Left lung (tissue), 10 donors: ENCODE results near the gene ZNF503. TPM values are rescaled to one million over a fixed set of nuclear protein-coding genes. Genes with fewer than 3 reads are reported as not detected.

Experiments used
- ATAC-seq: fragments of 200-7000 bp; cut with Tn5 transposase; one replicate; pipeline ENCODE4 v1.9.1; 2020; ENCODE audit warnings: moderate library complexity
- DNase-seq, 4 donors: peaks; one replicate each; pipeline ENCODE4 v3.0.0-alpha.2; 2013 to 2020
- H3K27ac ChIP-seq, 2 donors: fragments of 200-600 bp; sonication (generic) in 1 of 2; one replicate each; pipeline versions ENCODE4 v1.5.0 to v1.8.0; 2020 to 2021
- H3K27me3 ChIP-seq, 2 donors: fragments of 200-600 bp; sonication (generic) in 1 of 2; one replicate each; pipeline versions ENCODE4 v1.5.0 to v1.8.0; 2020 to 2021
- H3K36me3 ChIP-seq, 2 donors: fragments of 200-600 bp; sonication (generic) in 1 of 2; one replicate each; pipeline versions ENCODE4 v1.5.0 to v1.8.0; 2020 to 2021
- H3K4me1 ChIP-seq, 2 donors: fragments of 200-600 bp; one replicate each; pipeline ENCODE4 v1.8.0; 2021
- H3K4me3 ChIP-seq, 2 donors: fragments of 200-600 bp; sonication (generic) in 1 of 2; one replicate each; pipeline versions ENCODE4 v1.5.0 to v1.8.0; 2020 to 2021; ENCODE audit warnings: mild to moderate bottlenecking in 1 of 2
- H3K9me3 ChIP-seq, 2 donors: fragments of 200-600 bp; sonication (generic) in 1 of 2; one replicate each; pipeline versions ENCODE4 v1.5.0 to v1.8.0; 2020 to 2021
- intact Hi-C, 2 donors: fragments of 100-400 bp; cut with DNase I; formaldehyde crosslinking; loops; one replicate each; pipeline versions ENCODE4 v1.11.2 to v1.14.2; 2022
- polyA plus RNA-seq, 6 donors: library from polyadenylated mRNA; unstranded; fragments of 120-200 nt; gene quantifications; one replicate each; pipeline ENCODE4 v1.2.1, GENCODE V29; 2013; ENCODE audit not compliant: insufficient read length in 6 of 6
- total RNA-seq, 2 donors: library from RNA; stranded (reverse); fragmentation: NEBNext Ultra II Directional; extraction: Animal tissue kit (Norgen Biotek cat#: 25700); gene quantifications; one replicate each; pipeline ENCODE4 v1.2.1, GENCODE V29; 2021
- TF ChIP-seq, protein P1 (sequence below), 2 donors: fragments of 200-600 bp; sonication (generic) in 1 of 2; IDR thresholded peaks; one replicate each; pipeline versions ENCODE4 v1.5.0 to v1.8.0; 2021; ENCODE audit warnings: antibody characterized with exemption in 2 of 2
- donor health status: DM: no; HTN: yes; CAD: no.
- donor health status: DM: no; HTN: no; CAD: no.

ZNF503 gene
- total and polyA plus RNA-seq, 8 donors = 32.7 to 71.4 (median 50.0) TPM

DNA sequence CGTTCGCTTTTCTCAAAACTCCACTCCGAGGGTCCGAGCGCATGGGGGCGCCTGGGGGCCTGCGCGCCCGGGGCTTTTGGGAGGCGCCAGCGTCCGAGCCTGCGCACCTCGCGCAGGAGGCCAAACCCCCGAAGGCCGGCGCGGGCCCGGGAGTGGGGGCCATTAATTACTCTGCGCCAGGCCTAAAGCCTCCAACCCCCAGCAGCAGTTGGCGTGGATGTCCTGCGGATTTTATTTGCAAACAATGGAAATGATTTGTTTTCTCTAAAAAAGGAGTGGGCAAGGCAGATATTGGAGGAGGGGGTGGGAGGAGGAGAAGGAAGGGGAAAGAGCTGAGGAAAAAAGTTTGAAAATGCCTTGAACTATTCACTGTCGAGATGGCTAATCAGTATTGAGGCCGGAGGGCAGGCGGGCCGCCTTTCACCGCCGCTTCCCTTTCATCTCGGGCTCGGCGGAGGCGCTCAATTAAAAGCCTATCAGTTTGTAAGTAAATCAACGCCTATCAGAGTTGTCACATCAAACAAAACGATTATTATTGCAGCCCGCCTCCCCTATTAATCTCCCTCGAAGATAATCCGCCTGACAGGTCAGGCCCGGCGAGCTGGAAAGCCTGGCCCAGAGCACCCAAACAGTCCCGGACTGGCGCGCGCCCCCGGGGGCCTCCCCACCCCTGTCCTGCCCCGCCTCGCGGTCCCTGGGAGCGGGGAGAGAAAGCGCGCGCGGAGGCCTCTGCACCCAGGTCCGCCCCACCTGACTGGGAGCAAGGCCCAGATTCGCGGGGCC lies 3.4 kb upstream of the ZNF503 start:
- intact Hi-C loops = loop anchor here in 1 of 2 donors (10.0 kb wide), 1 partner anchor 510 kb away; no protein-coding TSS in a partner anchor
- peak overlapping the region; percentile 52 to 85 for H3K4me3 ChIP-seq
- peaks cover 0 to 98% of the 10 kb centered on the region in 2 donors for H3K27me3 ChIP-seq
- ATAC-seq (peak; percentile 1), DNase-seq (peak; percentile 56 to 90 (median 86))
- H3K9me3 ChIP-seq = no peaks in the 10 kb centered on the region
- TF ChIP-seq, protein P1, sequence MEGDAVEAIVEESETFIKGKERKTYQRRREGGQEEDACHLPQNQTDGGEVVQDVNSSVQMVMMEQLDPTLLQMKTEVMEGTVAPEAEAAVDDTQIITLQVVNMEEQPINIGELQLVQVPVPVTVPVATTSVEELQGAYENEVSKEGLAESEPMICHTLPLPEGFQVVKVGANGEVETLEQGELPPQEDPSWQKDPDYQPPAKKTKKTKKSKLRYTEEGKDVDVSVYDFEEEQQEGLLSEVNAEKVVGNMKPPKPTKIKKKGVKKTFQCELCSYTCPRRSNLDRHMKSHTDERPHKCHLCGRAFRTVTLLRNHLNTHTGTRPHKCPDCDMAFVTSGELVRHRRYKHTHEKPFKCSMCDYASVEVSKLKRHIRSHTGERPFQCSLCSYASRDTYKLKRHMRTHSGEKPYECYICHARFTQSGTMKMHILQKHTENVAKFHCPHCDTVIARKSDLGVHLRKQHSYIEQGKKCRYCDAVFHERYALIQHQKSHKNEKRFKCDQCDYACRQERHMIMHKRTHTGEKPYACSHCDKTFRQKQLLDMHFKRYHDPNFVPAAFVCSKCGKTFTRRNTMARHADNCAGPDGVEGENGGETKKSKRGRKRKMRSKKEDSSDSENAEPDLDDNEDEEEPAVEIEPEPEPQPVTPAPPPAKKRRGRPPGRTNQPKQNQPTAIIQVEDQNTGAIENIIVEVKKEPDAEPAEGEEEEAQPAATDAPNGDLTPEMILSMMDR (IDR thresholded peaks at IDR 0.05) = no peak
- no peaks in the 10 kb centered on the region for H3K36me3 ChIP-seq
- peaks cover 0 to 66% of the 10 kb centered on the region in 2 donors for H3K4me1 ChIP-seq
- H3K27ac ChIP-seq = peak overlapping the region; percentile 95 to 98

DNA sequence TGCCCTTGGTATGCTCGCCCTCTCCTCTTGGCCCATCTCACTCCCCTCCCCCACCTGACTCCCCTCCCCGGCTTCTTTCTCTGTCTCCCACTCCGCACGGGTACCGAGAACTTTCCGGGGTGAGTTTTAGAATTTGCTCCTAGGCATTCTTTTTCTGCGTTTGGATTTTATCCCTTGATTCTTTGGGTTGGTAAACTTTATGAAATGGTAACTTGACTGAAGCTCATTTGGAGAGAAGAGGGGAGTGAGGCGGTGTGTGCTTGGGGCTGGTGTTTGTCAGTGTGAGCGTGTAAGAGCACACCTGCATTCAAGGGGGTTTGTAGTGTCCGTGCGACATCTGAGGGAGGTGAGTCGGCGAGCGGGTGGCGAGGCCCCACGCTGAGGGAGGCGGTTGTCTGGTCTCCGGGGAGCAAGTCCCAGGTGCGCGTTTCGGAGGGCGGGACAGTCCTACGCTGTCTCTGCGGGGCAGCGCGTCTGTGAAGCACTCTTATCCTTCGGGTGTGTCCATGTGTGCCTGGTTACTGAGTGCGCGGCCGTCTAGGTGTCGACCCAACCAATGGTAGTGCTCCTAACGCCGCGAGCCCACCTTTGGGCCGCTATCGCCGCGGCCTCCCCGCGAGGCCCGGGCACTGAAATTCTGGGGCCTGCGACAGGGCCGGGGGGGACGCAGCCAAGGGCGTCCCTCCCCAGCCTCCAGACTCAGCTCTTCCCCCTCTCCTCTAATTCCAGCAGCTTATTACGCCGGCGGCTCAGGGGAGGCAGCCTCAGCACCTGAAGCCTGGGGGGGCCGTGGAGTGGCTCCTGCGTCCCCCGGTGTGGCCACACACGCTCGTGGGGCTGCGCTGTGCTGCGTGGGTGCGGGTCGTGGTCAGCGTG lies 2.6 kb upstream of the ZNF503 start:
- H3K36me3 ChIP-seq = peaks cover 0 to 5% of the 10 kb centered on the region in 2 donors
- H3K4me3 ChIP-seq = peak overlapping the region; percentile 52 to 85
- TF ChIP-seq, protein P1 (IDR thresholded peaks at IDR 0.05) = no peak
- DNase-seq (peak; percentile 63 to 89 (median 76)), ATAC-seq (peak; percentile 19)
- intact Hi-C loops = loop anchor here in 1 of 2 donors (10.0 kb wide), 1 partner anchor 511 kb away; no protein-coding TSS in a partner anchor
- H3K27ac ChIP-seq = peak overlapping the region; percentile 95 to 98
- peaks cover 0 to 66% of the 10 kb centered on the region in 2 donors for H3K4me1 ChIP-seq
- no peaks in the 10 kb centered on the region for H3K9me3 ChIP-seq
- peaks cover 0 to 98% of the 10 kb centered on the region in 2 donors for H3K27me3 ChIP-seq

DNA sequence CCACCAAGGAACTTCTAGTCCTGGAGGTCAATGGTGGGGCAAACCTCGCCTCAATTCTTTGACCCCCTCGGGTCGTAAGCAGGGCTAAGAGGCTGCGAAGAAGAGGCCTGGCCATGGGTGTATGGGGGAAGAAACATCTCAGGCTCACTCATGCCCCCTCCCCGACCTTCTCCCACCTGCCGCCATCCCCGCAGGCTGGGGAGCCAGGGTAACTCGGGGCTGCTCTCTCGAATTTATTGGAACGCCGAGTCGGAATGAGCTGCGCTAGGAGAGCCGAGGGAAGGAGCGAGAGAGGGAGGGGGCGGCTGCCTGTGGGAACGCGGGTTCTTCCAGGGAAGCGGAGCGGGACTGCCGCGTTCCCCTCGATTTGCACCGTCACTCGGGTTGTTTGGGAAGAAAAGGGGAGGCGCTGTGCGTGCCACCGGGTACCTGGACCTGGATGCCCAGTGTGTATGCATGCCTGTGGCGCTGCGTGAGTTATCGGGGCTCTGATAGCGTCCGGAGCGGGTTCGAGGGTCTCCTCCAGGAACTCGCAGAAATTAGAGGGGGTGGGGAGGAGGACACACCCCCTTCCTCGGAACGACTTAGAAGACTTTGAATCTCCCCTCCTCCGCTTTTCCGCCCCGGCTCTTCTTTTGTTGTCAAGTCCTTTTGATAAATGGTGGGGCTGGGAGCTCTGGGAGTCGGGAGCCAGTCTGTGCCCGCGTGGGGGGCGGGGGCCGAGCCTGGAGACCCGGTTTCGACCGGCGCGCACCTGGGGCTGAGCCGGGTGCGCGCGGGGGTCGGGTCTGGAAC lies 1.8 kb upstream of the ZNF503 start:
- H3K36me3 ChIP-seq = peaks cover 0 to 13% of the 10 kb centered on the region in 2 donors
- H3K4me1 ChIP-seq = peaks cover 0 to 61% of the 10 kb centered on the region in 2 donors
- intact Hi-C loops = loop anchor here in 1 of 2 donors (10.0 kb wide), 1 partner anchor 511 kb away; no protein-coding TSS in a partner anchor
- H3K9me3 ChIP-seq = no peaks in the 10 kb centered on the region
- no peak for ATAC-seq
- H3K4me3 ChIP-seq = peak overlapping the region; percentile 52 to 85
- DNase-seq = peak; percentile 53 to 78 (median 69)
- peak overlapping the region; percentile 95 to 98 for H3K27ac ChIP-seq
- H3K27me3 ChIP-seq = peaks cover 0 to 98% of the 10 kb centered on the region in 2 donors
- TF ChIP-seq, protein P1 (IDR thresholded peaks at IDR 0.05) = no peak

DNA sequence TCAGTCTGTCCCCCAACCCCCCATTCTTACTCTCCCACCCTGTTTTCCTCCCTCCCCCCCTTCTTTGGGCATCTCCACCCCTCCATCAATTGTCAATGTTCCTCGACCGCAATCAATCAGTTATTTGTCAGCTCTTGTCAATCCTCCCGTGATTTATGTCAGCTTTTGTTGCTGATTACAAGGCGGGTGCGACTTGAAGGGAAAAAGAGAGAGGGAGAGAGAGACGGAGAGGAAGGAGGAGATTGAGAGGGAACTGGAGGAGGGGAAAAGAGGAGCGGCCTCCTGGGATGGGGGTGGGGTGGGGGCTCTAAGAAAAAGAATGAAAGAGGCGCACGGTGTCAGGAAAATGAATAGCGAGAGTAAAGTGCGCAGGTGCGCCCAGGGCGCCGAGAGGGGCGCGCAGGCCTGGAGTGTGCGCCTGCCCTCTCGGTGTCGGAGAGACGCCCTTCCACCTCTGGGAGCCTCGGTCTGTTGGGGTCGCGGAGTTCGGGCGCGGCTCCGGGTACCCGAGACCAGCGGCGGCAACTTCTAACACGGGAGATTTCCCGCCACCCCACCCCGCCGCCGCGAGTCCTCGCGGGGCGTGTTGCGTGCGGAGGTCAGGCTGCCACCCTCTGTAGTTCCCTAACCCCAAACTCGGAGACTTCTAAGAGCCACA lies 1.1 kb upstream of the ZNF503 start:
- intact Hi-C loops = loop anchor here in 1 of 2 donors (10.0 kb wide), 1 partner anchor 512 kb away; no protein-coding TSS in a partner anchor
- Histone ChIP-seq H3K27me3 (peaks cover 0 to 96% of the 10 kb centered on the region in 2 donors), H3K4me1 (peaks cover 0 to 54% of the 10 kb centered on the region in 2 donors), H3K9me3 (no peaks in the 10 kb centered on the region), H3K4me3 (peak overlapping the region; percentile 52 to 85), H3K27ac (peak overlapping the region; percentile 95 to 98), H3K36me3 (peaks cover 0 to 15% of the 10 kb centered on the region in 2 donors)
- TF ChIP-seq, protein P1 (IDR thresholded peaks at IDR 0.05) = no peak
- DNase-seq (peak in 2 of 4 donors; percentile 45 to 84), ATAC-seq (peak; percentile 2)
